K562 (cell line): ENCODE data around the gene PRR30. TPM values are rescaled to one million over a fixed set of nuclear protein-coding genes. Genes with fewer than 3 reads are reported as not detected.
A peak's percentile ranks its signal among the peaks of the same experiment; 100 is the strongest.

ENCODE experiments used
- ATAC-seq: fragments of 200-7000 bp; cut with Tn5 transposase; 3 replicates; pipeline ENCODE4 v1.9.1; 2020; ENCODE audit warnings: moderate library complexity
- BruUV-seq: library from RNA; stranded (reverse); fragments of 400-500 nt; replicated peaks from 2 replicates; lab custom pipeline; 2021; lab: Mats Ljungman, UMichigan
- CTCF ChIA-PET: fragments of 300-600 bp; formaldehyde crosslinking; extraction: SDS; loops from one replicate; lab custom pipeline; 2021; ENCODE audit warnings: low intra/inter-chr PET ratio; lab: Yijun Ruan, JAX
- POLR2A ChIA-PET: fragments of 300-600, 350-650 bp; sonication (Branson Sonifier 250); formaldehyde crosslinking; extraction: SDS; loops from one replicate; lab custom pipeline; 2021; ENCODE audit warnings: antibody characterized with exemption, inconsistent platforms; lab: Yijun Ruan, JAX
- DNase-seq, 4 experiments: peaks; one replicate each; pipeline versions ENCODE4 v3.0.0 to v3.0.0-alpha.2; 2011 to 2018; ENCODE audit warnings: low spot score in 3 of 4, mixed read lengths in 3 of 4; ENCODE audit errors: extremely low read depth in 1 of 4
- FAIRE-seq: peaks from 2 replicates; lab custom pipeline; 2011; peaks lifted over from hg19 to GRCh38; lab: Jason Lieb, UNC
- H2AFZ ChIP-seq: 2 replicates; pipeline ENCODE4 v1.6.0; 2011; ENCODE audit warnings: low read depth, low read length, control low read depth, inconsistent platforms
- H3K27ac ChIP-seq: fragments of 200-600 bp; 3 replicates; pipeline ENCODE4 v1.8.0; 2011; ENCODE audit warnings: low read depth, mild to moderate bottlenecking, control low read depth, inconsistent platforms, low read length, moderate library complexity, mixed read lengths; ENCODE audit errors: extremely low read depth
- H3K27me3 ChIP-seq, 2 experiments: fragments of 300-600 bp in 1 of 2; 2 replicates in 1 of 2; 3 replicates in 1 of 2; pipeline versions ENCODE4 v1.6.0 to v1.8.0; 2011; ENCODE audit warnings: inconsistent platforms in 2 of 2, low read length in 2 of 2, mild to moderate bottlenecking in 1 of 2, mixed read lengths in 1 of 2, moderate library complexity in 1 of 2; ENCODE audit not compliant: control insufficient read depth in 2 of 2, insufficient read depth in 2 of 2
- H3K36me3 ChIP-seq: fragments of 300-600 bp; 3 replicates; pipeline ENCODE4 v1.8.0; 2011; ENCODE audit warnings: mild to moderate bottlenecking, low read length, inconsistent platforms; ENCODE audit not compliant: control insufficient read depth, insufficient read depth
- H3K4me1 ChIP-seq, 2 experiments: fragments of 200-600 bp in 1 of 2; replicated peaks in 1 of 2; 2 replicates in 1 of 2; 3 replicates in 1 of 2; pipeline versions ENCODE4 v1.5.1 to v1.8.0; 2011; ENCODE audit warnings: inconsistent platforms in 2 of 2, low read length in 2 of 2, mild to moderate bottlenecking in 1 of 2, mixed read lengths in 1 of 2, moderate library complexity in 1 of 2; ENCODE audit not compliant: control insufficient read depth in 2 of 2, insufficient read depth in 2 of 2
- H3K4me2 ChIP-seq: 2 replicates; pipeline ENCODE4 v1.6.1; 2011; ENCODE audit warnings: low read length, control low read depth, inconsistent platforms, mixed read lengths; ENCODE audit not compliant: insufficient read depth
- H3K4me3 ChIP-seq: fragments of 200-600 bp; sonication (generic), shearing (Covaris generic); 2 replicates; pipeline ENCODE4 v1.5.1; 2016; ENCODE audit warnings: control low read depth, inconsistent platforms
- H3K79me2 ChIP-seq: fragments of 200-600 bp; 3 replicates; pipeline ENCODE4 v1.8.0; 2011; ENCODE audit warnings: low read length, inconsistent platforms; ENCODE audit not compliant: control insufficient read depth, insufficient read depth
- H3K9ac ChIP-seq, 2 experiments: 2 replicates each; pipeline versions ENCODE4 v1.6.0 to v1.6.1; 2011; ENCODE audit warnings: low read depth in 2 of 2, low read length in 2 of 2, control low read depth in 1 of 2, inconsistent platforms in 1 of 2, mild to moderate bottlenecking in 1 of 2, mixed read lengths in 1 of 2; ENCODE audit not compliant: insufficient read depth in 1 of 2
- H3K9me1 ChIP-seq: one replicate; pipeline ENCODE4 v1.6.0; 2011; ENCODE audit warnings: inconsistent platforms, mild to moderate bottlenecking, low read length, moderate library complexity; ENCODE audit not compliant: control insufficient read depth, insufficient read depth
- H3K9me3 ChIP-seq: replicated peaks from 2 replicates; pipeline ENCODE4 v1.5.1; 2011; ENCODE audit warnings: low read depth, low read length, inconsistent platforms; ENCODE audit not compliant: control insufficient read depth, insufficient read depth
- H4K20me1 ChIP-seq: replicated peaks from 2 replicates; pipeline ENCODE4 v1.6.1; 2011; ENCODE audit warnings: low read length, inconsistent platforms, mixed read lengths; ENCODE audit not compliant: control insufficient read depth, insufficient read depth
- CHD1 ChIP-seq: fragments of 200-600 bp; sonication (generic); IDR thresholded peaks from one replicate; pipeline ENCODE4 v1.6.1; 2012; ENCODE audit warnings: mild to moderate bottlenecking, moderate library complexity, low read length, inconsistent platforms
- MECOM ChIP-seq: fragments of 250-450 bp; sonication (Bioruptor Pico); IDR thresholded peaks from 2 replicates; pipeline ENCODE4 v1.8.0; 2022; ENCODE audit warnings: inconsistent platforms
- MEIS2 ChIP-seq: fragments of 450-650 bp; IDR thresholded peaks from 2 replicates; pipeline ENCODE4 v1.6.1; 2014; ENCODE audit warnings: mild to moderate bottlenecking; ENCODE audit not compliant: partially characterized antibody
- PHB ChIP-seq: fragments of 250-450 bp; sonication (Bioruptor Pico); IDR thresholded peaks from 2 replicates; pipeline ENCODE4 v1.5.0; 2021
- RAD51 ChIP-seq: fragments of 450-650 bp; IDR thresholded peaks from 2 replicates; pipeline ENCODE4 v1.7.1; 2016; ENCODE audit warnings: low read depth, mild to moderate bottlenecking, borderline replicate concordance
- XRCC5 ChIP-seq: fragments of 200-400 bp; formaldehyde crosslinking; IDR thresholded peaks from 2 replicates; pipeline ENCODE4 v1.6.1; 2017; ENCODE audit warnings: low read depth, mild to moderate bottlenecking, low read length
- WGBS: fragments of 100-300 bp; shearing (Covaris generic); methylation state at CpG from one replicate; pipeline ENCODE4 v1.1.6; 2016; ENCODE audit warnings: low coverage, mixed read lengths; ENCODE audit not compliant: insufficient coverage; ENCODE audit errors: missing lambda C conversion rate; 5-methylcytosine and 5-hydroxymethylcytosine counted together
- in situ Hi-C: fragments of 300-500 bp; cut with MboI; formaldehyde crosslinking; loops from 4 replicates; pipeline ENCODE4 v1.15.0; 2018; ENCODE audit warnings: inconsistent platforms, mixed read lengths
- intact Hi-C: fragments of 100-400 bp; cut with micrococcal nuclease; formaldehyde crosslinking; loops from 2 replicates; pipeline ENCODE4 v1.14.2; 2022
- polyA plus RNA-seq, 8 experiments: library from polyadenylated mRNA; depleted of rRNA in 4 of 8; stranded (reverse) in 5 of 8; unstranded in 3 of 8; fragments of >200 nt; fragmentation: Nextera tagmentation in 2 of 8; fragmentation: Illumina TruSeq in 1 of 8; extraction: Ambion mirVana in 2 of 8; extraction: Trizol in 1 of 8; gene quantifications; 2 replicates each; pipeline versions ENCODE4 v1.2.1 to v1.2.3, GENCODE V29; 2011 to 2014; ENCODE audit warnings: inconsistent platforms in 1 of 8, missing spikeins in 1 of 8
- total RNA-seq, 7 experiments: library from RNA; depleted of rRNA in 6 of 7; stranded (reverse); fragments of >200 nt in 6 of 7; fragmentation: Illumina TruSeq in 2 of 7; extraction: Trizol in 2 of 7; gene quantifications; 2 replicates each; pipeline versions ENCODE4 v1.2.1 to v1.2.3, GENCODE V29; 2011 to 2021; ENCODE audit warnings: low replicate concordance in 1 of 7
- TF ChIP-seq, protein P1 (sequence below): fragments of 450-650 bp; formaldehyde crosslinking; IDR thresholded peaks from 2 replicates; pipeline ENCODE4 v1.4.0; 2020; ENCODE audit warnings: mild to moderate bottlenecking, moderate library complexity
- TF ChIP-seq, protein P2 (sequence below): sonication (generic); formaldehyde crosslinking; IDR thresholded peaks from 2 replicates; pipeline ENCODE4 v1.8.0; 2022; ENCODE audit warnings: missing genetic modification reagents, mild to moderate bottlenecking, moderate library complexity, borderline replicate concordance
- TF ChIP-seq, protein P3 (sequence below): fragments of 250-450 bp; sonication (Bioruptor Pico); IDR thresholded peaks from 2 replicates; pipeline ENCODE4 v1.4.0; 2020
- TF ChIP-seq, protein P4 (sequence below): fragments of 450-650 bp; IDR thresholded peaks from 2 replicates; pipeline ENCODE4 v1.6.1; 2018; ENCODE audit not compliant: partially characterized antibody

PRR30 gene
- total and polyA plus RNA-seq, 9 of the 15 experiments (the other 6 are each of a cell fraction or from before 2014, with no cell fraction given): not detected

DNA sequence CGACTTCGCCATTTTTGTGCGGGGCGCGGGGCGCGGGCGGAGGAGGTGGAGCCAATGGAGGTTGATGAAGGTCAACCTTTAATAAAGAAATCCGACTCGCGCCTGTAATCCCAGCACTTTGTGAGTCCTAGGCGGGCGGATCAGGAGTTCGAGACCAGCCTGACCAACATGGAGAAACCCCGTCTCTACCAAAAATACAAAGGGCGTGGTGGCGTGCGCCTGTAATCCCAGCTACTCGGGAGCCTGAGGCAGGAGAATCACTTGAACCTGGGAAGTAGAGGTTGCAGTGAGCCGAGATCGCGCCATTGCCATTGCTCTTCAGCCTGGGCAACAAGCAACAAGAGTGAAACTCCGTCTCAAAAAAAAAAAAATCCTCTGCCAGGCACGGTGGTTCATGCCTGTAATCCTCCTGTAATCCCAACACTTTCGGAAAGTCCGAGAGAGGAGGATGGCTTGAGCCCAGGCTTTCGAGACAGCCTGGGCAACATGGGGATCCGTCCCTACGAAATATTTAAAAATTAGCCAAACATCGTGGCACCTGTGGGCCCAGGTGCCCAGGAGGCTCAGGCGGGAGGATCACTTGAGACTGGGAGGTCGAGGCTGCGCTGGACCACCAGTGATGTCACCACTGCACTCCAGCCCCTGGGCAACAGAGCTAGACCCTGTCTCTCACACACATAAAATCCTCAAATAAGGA is 4.3 kb downstream of the PRR30 start (continued):
- TF ChIP-seq, protein P1, sequence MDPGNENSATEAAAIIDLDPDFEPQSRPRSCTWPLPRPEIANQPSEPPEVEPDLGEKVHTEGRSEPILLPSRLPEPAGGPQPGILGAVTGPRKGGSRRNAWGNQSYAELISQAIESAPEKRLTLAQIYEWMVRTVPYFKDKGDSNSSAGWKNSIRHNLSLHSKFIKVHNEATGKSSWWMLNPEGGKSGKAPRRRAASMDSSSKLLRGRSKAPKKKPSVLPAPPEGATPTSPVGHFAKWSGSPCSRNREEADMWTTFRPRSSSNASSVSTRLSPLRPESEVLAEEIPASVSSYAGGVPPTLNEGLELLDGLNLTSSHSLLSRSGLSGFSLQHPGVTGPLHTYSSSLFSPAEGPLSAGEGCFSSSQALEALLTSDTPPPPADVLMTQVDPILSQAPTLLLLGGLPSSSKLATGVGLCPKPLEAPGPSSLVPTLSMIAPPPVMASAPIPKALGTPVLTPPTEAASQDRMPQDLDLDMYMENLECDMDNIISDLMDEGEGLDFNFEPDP (CRISPR knock-in tag): no peak
- no peak for TF ChIP-seq RAD51
- TF ChIP-seq XRCC5: no peak
- no peak for TF ChIP-seq PHB (CRISPR knock-in tag)

DNA sequence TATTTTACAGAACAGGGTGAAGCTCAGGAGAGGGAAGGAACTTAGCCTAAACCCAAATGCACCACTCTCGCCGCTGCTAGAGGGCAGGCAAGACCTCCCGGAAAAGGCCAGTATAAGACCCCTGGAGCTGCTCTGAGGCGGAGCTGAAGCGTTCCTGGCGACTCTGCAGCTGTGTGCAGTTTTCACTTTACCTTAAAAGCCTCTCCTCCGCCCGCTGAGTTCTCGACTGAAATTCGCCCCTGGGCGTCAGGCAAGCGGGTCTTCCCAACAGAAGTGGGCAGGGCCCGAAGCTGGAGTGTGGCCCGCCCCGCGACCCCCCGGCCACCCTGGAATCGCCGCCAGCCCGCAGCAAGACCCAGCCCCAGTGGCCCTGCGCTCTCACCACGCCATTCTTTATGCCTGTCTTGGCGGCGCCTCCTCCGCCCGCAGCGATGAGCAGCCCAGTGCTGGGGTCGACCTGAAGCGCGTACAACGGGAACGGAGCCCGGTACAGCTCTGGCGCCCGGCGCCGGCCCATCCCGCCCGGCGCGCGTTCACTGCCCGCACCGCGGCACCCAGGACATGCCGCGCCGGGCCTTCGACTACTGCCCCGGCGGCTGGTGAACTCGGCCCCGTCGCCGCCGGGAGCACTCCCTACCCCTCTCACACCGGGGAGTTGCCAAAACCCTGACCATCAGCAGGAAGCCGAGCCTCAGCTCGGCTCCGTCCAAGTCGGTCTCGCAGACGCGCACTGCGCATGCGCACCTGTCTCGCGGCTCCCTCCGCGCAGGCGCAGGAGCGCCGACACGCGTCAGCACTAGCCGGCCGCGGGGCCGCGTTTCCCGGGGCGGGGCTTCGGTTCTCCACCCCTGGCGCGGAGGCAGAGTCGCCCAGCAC is 5.1 kb downstream of the PRR30 start, which contains the start of gene PREB:
Gene PREB (minus strand): TSS at position 732 of the 876 bp plus-strand sequence. CDS start 215 bp downstream, at position 517.
- BruUV-seq: no TSS peak
- intact Hi-C loops (no loop called here), in situ Hi-C loops (no loop called here)
- peaks cover 8% of the 10 kb centered on the region for H3K9me1 ChIP-seq
- H3K27me3 ChIP-seq: no peaks in the 10 kb centered on the region
- H3K27ac ChIP-seq: peak within 1 kb of the TSS; percentile 85
- peak within 1 kb of the TSS; percentile 80 for H3K4me2 ChIP-seq
- no peaks in the 10 kb centered on the region; the same call in 1 of the 2 replicates for H4K20me1 ChIP-seq
- CTCF ChIA-PET: interaction anchor here (1.3 kb wide), 1 partner anchor 58 kb away, joined by 5 read pairs; no protein-coding TSS in a partner anchor
- H3K79me2 ChIP-seq: peaks cover 21% of the 10 kb centered on the region
- FAIRE-seq: peak; percentile 93
- H3K9ac ChIP-seq: peak within 1 kb of the TSS; percentile 95 to 99
- peak within 1 kb of the TSS; percentile 96 for H2AFZ ChIP-seq
- POLR2A ChIA-PET: interaction anchor here (0.6 to 2.1 kb wide), 7 partner anchors 10 to 167 kb away, joined by 3 to 12 read pairs (median 4); partner anchors contain the start of gene ABHD1
- DNase-seq: peak; percentile 97 to 99 (median 98)
- peaks cover 42% of the 10 kb centered on the region; the same call in 2 of the 3 replicates for H3K36me3 ChIP-seq
- peaks cover 15 to 35% of the 10 kb centered on the region in 2 experiments; a peak in 4 of 5 replicates for H3K4me1 ChIP-seq
- under 1% methylated on average over 66 of the region's 86 CpGs for WGBS
- H3K4me3 ChIP-seq: peak within 1 kb of the TSS; percentile 98
- ATAC-seq: peak; percentile 98
- H3K9me3 ChIP-seq: no peaks in the 10 kb centered on the region; the same call in 1 of the 2 replicates
- TF ChIP-seq RAD51: no peak
- TF ChIP-seq, protein P2, sequence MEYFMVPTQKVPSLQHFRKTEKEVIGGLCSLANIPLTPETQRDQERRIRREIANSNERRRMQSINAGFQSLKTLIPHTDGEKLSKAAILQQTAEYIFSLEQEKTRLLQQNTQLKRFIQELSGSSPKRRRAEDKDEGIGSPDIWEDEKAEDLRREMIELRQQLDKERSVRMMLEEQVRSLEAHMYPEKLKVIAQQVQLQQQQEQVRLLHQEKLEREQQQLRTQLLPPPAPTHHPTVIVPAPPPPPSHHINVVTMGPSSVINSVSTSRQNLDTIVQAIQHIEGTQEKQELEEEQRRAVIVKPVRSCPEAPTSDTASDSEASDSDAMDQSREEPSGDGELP (CRISPR knock-in tag): peak; percentile 37
- peak; percentile 100 for TF ChIP-seq MEIS2
- TF ChIP-seq, protein P3, sequence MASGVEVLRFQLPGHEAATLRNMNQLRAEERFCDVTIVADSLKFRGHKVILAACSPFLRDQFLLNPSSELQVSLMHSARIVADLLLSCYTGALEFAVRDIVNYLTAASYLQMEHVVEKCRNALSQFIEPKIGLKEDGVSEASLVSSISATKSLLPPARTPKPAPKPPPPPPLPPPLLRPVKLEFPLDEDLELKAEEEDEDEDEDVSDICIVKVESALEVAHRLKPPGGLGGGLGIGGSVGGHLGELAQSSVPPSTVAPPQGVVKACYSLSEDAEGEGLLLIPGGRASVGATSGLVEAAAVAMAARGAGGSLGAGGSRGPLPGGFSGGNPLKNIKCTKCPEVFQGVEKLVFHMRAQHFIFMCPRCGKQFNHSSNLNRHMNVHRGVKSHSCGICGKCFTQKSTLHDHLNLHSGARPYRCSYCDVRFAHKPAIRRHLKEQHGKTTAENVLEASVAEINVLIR (CRISPR knock-in tag): 0 out of 2 replicates have a peak, but pooled peaks have one; percentile 27
- TF ChIP-seq MECOM (CRISPR knock-in tag): no peak
- TF ChIP-seq, protein P4, sequence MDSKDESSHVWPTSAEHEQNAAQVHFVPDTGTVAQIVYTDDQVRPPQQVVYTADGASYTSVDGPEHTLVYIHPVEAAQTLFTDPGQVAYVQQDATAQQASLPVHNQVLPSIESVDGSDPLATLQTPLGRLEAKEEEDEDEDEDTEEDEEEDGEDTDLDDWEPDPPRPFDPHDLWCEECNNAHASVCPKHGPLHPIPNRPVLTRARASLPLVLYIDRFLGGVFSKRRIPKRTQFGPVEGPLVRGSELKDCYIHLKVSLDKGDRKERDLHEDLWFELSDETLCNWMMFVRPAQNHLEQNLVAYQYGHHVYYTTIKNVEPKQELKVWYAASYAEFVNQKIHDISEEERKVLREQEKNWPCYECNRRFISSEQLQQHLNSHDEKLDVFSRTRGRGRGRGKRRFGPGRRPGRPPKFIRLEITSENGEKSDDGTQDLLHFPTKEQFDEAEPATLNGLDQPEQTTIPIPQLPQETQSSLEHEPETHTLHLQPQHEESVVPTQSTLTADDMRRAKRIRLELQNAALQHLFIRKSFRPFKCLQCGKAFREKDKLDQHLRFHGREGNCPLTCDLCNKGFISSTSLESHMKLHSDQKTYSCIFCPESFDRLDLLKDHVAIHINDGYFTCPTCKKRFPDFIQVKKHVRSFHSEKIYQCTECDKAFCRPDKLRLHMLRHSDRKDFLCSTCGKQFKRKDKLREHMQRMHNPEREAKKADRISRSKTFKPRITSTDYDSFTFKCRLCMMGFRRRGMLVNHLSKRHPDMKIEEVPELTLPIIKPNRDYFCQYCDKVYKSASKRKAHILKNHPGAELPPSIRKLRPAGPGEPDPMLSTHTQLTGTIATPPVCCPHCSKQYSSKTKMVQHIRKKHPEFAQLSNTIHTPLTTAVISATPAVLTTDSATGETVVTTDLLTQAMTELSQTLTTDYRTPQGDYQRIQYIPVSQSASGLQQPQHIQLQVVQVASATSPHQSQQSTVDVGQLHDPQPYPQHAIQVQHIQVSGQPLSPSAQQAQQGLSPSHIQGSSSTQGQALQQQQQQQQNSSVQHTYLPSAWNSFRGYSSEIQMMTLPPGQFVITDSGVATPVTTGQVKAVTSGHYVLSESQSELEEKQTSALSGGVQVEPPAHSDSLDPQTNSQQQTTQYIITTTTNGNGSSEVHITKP: peak; percentile 8
- TF ChIP-seq CHD1: peak; percentile 88
